Central memory CD4-positive, alpha-beta T cell (primary cell): ENCODE results near the gene AKIRIN1.
"Not testable (repeated sequence)": the region's sequence is repeated elsewhere in the genome, so short reads cannot be mapped to it uniquely, and the experiment has no call there.

Source experiments
- DNase-seq: peaks from one replicate; pipeline ENCODE4 v3.0.0; 2022
- total RNA-seq, 3 experiments: gene quantifications; one replicate each; lab custom pipeline; 2026; lab: John Stamatoyannopoulos, UW

AKIRIN1 gene
- total RNA-seq: 92.0 to 178 (median 147) reads per million in 3 experiments

DNA sequence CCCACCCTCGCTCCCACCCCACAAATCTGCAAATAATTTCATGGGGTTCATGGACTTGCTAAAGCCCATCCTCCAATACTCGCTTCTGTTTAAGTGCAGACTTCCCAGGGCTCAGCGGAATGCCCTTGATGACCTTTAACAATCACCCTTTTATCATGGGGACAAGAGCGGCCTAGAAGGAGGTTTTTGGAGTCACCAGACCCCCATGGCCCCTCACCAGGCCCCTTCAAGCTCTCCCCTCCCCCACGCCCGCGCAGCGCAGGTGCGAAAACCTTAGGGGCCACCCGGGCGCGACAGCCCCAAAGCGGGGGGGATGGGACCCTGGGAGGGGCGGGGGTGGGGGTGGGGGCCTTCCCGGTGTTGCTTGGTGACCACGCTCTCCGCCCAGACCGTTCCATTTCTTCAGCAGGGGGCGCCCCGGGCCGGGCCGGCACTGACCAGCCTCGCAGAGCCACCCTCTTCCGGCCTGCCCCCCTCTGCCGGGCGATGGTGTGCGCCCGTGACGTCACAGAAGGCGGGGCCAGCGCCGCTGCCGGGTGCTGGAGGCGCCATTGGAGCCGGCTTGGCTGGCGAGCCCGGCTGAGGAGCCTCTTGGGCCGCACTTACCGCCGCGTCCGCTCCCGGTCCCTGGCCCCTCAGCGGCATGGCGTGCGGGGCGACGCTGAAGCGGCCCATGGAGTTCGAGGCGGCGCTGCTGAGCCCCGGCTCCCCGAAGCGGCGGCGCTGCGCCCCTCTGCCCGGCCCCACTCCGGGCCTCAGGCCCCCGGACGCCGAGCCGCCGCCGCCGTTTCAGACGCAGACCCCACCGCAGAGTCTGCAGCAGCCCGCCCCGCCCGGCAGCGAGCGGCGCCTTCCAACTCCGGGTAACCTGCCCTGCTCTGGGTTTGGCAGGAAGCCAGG, at the start of gene AKIRIN1:
AKIRIN1 (plus strand) TSS at position 539 of the 900 bp plus-strand sequence; CDS start at position 644, 105 bp downstream.
- DNase-seq: peak; percentile 86

- no peak for DNase-seq
Measured at GRCh38 chr1:38941527-38942019, 49.5 kb upstream of the AKIRIN1 start, which contains the start of gene RHBDL2. RHBDL2 (minus strand) TSS chr1:38941830; CDS start chr1:38919212, 22,618 bp downstream.

DNA sequence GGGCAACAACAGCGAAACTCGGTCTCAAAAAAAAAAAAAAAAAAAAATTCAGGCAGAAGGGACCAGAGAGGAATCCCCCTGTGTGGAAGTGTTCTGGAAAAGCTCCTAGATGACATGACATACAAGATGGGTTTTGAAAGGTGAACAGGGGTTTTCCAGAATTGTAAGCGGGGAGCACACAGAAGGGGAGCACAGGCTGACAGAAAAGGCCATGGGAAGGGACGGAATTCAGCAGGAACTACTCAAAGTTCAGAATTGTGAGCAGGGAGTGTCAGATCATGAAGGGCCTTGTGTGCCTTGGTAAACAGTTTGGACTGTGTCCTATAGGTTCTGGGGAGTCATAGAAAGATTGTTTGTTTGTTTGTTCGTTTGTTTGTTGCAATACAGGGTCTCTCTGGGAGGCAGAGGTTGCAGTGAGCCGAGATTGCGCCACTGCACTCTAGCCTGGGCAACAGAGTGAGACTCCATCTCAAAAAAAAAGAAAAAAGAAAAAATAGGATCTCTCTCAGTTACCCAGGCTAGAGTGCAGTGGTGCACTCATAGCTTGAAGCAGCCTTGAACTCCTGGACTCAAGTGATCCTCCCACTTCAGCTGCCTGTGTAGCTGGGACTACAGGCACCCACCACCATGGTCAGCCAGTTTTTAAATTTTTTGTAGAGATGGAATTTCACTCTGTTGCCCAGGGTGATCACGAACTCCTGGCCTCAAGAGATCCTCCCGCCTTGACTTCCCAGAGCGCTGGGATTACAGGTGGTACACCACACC, 48.2 kb upstream of the AKIRIN1 start:
- DNase-seq: no peak

DNA sequence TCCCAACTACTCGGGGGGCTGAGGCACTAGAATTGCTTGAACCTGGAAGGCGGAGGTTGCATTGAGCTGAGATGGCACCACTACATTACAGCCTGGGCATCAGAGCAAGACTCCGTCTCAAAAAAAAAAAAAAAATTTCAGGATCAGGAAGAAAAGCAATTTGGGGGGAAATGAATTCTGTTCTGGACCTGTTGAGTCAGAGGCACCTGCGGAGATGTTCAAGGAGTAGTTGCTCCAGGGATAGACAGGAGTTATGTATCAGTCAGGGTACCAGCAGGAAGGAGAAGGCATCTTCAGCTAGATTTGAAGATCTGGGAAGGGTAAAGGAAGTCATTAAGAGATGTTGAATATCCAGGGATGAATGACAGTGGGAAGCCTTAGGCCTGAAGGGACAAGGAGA, 46.5 kb upstream of the AKIRIN1 start:
- no peak for DNase-seq

GRCh38 chr1:38950553-38950952, 40.5 kb upstream of the AKIRIN1 start:
- no peak for DNase-seq

GRCh38 chr1:38953433-38953860, 37.6 kb upstream of the AKIRIN1 start:
- DNase-seq: no peak

GRCh38 chr1:38958967-38959366, 32.1 kb upstream of the AKIRIN1 start:
- DNase-seq: no peak

DNA sequence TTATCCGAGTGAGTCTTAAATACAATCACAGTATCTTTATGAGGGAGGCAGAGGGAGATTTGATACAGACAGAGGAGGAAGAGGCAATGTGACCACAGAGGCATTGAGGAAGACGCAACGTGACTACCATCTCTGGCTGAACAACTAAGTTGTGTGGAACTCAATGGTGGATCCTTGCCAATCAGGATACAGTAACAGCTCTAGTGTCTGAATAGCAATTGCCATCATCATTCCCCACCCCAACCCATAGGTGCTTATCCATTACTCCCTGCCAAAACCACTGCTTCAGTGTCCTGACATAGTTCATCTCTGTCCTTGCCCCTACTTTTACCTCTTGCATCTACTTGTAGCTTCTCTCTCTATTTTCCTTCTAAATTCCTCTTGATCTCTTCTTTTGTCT, 29.0 kb upstream of the AKIRIN1 start:
- DNase-seq: no peak

GRCh38 chr1:38962560-38962959, 28.5 kb upstream of the AKIRIN1 start:
- no peak for DNase-seq

DNA sequence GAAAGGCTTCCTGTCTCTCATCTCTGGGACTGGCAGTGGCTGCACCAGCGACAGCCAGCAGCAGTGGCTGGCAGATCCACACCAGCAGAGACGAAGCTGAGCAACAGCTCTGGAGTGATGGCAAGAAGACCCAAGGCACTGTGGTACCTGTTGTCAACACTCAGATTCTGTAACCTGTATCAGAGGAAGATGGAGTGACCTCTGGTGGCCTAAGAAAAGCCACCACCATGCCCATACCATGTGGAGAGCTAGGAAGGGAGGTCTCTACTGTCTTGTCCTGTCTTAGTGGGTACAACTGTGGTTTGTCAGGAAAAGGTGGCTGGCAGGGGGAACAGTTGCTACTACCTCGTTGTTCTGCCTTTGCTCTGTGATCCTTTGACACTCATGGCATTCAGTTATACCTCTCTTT, 26.9 kb upstream of the AKIRIN1 start:
- no peak for DNase-seq

GRCh38 chr1:38973145-38973544, 17.9 kb upstream of the AKIRIN1 start:
- DNase-seq: not testable (repeated sequence)

- no peak for DNase-seq
Measured at GRCh38 chr1:38973659-38974437, 17.2 kb upstream of the AKIRIN1 start.

GRCh38 chr1:38977399-38978244, 13.5 kb upstream of the AKIRIN1 start:
- DNase-seq: peak; percentile 91

- not testable (repeated sequence) for DNase-seq
Measured at GRCh38 chr1:38978245-38978542, 12.9 kb upstream of the AKIRIN1 start.

GRCh38 chr1:38979380-38979779, 11.7 kb upstream of the AKIRIN1 start:
- not testable (repeated sequence) for DNase-seq

- DNase-seq: no peak
Measured at GRCh38 chr1:38989979-38990378, 1.1 kb upstream of the AKIRIN1 start.

GRCh38 chr1:38990386-38990737, 714 bp upstream of the AKIRIN1 start:
- peak; percentile 11 for DNase-seq

GRCh38 chr1:38991638-38992411, 749 bp downstream of the AKIRIN1 start:
- no peak for DNase-seq

DNA sequence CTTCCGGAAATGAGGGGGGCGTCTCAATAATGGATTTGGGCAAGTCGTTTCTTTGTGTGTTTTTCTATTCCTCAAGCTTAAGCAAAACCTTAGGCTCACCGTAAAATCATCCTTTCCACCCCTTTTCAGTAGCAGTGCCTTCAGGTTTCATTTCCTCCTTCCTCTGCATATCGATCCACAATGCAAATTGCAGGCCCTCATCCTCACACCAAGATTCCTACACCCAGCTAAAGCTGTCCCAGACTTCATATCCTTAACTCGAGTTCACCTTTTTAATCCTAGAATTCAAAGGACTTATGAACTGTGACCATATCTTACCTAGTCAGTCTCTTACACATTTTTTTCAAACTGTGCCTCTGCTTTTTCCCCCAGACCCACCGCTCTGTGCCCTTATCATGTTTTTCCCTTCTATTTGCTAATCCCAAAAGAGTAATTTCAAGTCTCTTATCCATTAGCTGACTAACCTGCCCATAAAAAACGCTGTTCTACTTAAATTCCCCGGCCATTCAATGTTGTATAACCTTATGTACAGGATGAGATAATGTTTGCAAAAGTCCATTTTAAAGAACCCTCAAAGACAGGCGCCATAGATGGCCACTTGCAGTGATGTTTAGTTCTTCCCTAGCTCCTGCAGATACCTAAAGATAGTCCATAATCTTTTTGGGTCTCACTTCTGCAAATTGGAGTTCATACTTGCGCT, 1.5 kb downstream of the AKIRIN1 start:
- DNase-seq: peak; percentile 9

DNA sequence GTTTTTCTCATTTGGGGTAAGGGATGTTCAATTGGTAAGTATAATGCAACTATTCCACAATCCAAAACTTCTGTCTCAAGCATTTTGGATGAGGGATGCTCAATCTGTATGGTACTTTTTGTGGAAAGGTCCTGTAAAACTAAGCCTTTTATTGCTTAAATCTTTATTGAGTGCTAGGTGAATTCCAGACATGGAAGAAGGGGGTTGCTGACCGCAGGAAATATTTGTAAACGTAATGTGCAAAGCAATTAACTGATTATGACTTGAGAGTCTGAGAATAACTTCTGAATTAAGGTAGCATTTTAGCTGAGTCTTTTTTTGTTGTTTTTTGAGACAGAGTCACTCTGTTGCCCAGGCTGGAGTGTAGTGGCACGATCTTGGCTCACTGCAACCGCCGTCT, 3.1 kb downstream of the AKIRIN1 start:
- no peak for DNase-seq
